HG02885 (cell line): ENCODE data around the gene MAB21L3.

Source experiments
- ATAC-seq: cut with Tn5 transposase; IDR thresholded peaks from one replicate; pipeline ENCODE4 v1.9.1; 2021; ENCODE audit warnings: mild to moderate bottlenecking; ENCODE audit not compliant: unreplicated experiment, poor library complexity

The MAB21L3 gene

DNA sequence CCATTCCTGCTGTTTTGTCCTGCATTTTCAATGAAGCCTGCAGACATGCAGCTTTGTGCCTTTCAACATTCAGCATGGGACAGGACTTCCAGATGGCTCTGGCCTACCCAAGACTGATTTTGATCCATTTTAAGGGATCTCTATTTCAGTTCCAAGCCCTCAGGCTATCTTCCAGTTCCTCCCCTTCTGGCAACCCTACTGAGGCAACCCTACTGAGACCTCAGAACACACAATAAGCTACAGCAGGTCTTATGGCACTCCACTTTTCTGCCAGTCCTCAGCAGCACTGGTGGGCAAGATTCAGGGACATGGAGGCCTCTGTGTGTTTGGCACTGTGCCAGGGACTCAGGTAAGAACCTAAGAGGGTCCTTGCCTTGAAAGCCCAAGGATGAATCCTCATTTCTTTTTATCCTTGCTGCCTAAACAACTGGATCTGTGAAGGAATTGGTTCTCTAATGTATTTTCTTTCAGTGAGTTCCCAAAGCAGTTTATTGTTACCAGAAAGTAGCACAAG, 50.7 kb downstream of the MAB21L3 start:
- no peak for ATAC-seq

- ATAC-seq: no peak
These were observed 52.3 kb downstream of the MAB21L3 start for GRCh38 chr1:116163533-116163932.

- no peak for ATAC-seq
These were observed 53.0 kb downstream of the MAB21L3 start for GRCh38 chr1:116164150-116164549.

DNA sequence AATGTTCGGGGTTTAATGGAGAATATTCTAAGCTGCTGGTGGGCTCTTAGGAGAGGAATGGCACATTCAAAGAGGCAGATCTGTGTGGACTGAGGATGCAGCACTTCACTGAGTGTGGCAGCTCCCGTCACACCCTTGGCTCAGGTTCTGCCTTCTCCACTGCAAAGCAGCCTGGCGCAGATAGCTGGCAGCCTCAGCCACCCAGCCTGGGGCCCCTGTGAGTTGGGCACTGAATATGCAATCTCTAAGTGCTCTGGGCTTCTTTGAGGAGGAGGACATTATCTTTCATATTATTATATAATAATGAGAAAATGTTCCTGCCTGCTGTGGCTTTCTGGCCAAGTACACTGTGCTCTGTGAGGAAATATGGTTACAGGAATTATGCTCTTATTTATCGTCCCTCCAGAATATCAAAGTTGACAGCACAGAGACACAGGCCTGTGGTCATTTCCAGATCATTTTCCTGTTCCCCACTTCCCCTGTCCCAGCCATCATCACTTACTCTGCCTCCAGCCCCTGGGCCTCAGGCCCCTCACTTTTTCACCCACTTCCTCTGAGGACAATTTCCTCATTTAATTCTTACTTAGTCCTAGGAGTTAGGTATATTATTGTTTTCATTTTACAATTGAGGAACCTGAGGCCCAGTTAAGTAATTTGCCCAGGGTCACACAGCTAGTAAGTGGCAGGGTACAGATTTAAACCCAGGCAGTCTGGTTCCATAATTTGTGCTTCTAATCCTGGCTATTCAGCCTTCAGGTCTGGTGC, 53.6 kb downstream of the MAB21L3 start:
- ATAC-seq: no peak

DNA sequence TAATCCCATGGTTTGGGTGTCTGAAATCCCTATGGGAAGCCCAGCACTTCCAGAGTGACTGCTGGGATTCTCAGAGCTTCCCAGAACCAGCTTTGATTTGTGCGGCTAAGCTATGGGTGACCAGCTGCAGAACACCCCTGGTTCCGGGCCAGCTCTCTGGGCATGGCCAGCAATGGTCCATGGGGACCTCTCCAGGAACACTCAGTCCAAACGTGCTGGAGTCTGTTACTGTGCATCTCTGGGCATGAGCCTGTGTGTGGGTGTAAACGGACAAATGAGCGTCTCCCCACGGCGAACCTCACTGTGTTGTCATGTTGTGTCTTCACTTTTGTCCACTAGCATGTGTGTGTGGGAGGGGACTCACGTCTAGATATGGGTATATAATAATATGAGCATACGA, 54.4 kb downstream of the MAB21L3 start:
- ATAC-seq: no peak

DNA sequence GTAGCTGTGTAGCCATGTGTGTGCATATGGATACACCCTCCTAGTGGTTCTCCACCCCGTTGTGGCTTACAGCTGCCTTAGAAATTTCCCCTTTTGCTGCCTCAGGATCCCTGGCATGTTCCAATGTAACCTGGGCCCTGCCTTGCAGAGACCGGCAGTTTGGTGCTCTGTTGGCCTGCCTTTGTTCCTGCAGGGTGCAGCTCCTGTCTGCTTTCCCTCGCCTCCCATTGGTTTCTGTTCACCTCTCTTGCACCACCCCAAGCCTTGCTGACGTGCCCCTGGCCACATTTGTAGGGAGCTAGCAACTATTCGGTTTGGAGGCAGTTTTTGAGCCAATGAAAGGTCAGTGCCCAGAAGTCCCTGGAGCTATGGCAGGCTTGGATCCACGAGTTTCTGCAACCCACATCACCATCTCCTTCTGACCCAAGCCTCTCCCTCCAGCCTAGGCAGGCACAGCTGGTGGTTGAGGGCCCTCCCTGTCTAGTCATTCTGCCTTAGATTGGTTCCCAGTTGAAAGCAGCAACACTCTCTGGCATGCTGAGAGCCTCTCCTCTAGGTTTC, 54.9 kb downstream of the MAB21L3 start:
- ATAC-seq: no peak

DNA sequence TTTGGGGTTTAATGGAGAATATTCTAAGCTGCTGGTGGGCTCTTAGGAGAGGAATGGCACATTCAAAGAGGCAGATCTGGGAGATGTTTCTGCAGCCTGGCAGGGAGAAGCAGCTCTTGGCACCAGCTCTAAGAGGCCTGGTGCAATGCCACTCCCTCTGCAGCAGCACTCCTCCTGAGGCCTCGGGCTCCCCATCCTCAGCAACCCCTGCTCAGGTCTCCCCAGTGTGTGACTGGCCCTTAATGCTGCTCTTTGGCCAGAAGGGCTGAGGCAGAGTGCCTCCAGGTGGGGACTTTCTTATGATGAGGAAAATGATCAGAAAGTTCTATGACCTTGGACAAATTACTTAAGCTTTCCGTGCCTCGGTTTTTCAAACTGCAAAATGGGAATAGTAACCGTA, 55.5 kb downstream of the MAB21L3 start:
- ATAC-seq: no peak

DNA sequence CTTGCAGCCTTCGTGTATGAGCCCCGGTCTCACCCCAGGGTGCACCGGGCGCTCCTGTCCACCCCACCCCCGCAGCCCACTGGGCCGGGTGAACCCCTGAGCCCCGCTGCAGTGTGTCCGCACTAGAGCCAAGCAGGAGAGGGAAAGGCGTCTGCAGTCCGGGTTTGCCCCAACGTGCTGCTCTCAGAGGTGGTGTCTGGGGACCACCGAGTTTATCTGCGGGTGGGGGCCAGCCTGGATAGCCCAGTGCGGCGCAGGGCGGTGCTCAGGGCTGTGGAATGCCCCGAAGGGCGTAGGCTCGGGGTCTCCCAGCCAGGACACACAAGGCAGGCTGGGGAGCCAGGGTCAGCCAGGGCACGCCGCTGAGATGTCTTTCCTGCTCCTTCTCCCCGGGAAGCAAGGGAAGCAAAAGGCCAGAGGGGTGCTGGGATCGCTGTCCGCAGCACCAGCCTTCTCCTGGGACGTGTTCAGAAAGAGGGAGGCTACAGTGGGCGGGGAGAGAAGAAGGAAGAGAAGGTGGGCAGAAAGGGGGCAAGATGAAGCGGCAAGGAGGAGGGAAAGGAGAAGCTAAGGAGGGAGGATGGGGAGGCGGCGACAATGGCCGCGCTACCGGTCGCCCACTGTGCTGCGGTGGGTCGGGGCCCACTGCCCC, 56.6 kb downstream of the MAB21L3 start:
- ATAC-seq: no peak

GRCh38 chr1:116168277-116169032, 57.3 kb downstream of the MAB21L3 start:
- ATAC-seq: peak; percentile 96

GRCh38 chr1:116169898-116170297, 58.7 kb downstream of the MAB21L3 start:
- no peak for ATAC-seq

- no peak for ATAC-seq
These were observed 59.8 kb downstream of the MAB21L3 start for GRCh38 chr1:116170721-116171589.

DNA sequence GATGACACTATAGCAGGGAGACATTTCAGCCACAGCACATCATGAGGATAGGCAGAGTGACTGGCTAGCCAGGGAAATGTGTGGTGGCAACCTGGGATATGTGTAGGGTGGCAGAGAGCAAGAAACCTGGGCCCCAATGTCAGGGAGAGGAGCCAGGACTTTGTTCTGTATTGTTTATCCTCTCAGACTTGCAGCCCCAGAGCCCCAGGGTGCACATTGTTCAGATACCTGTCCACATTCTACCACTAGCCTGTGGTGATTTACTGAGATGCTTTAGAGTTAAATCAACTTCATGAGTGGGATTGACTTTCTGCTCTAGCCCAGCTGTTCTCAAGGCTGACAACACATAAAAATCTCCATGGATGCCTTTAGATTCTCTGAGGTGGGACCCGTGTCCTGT, 61.5 kb downstream of the MAB21L3 start:
- ATAC-seq: no peak

DNA sequence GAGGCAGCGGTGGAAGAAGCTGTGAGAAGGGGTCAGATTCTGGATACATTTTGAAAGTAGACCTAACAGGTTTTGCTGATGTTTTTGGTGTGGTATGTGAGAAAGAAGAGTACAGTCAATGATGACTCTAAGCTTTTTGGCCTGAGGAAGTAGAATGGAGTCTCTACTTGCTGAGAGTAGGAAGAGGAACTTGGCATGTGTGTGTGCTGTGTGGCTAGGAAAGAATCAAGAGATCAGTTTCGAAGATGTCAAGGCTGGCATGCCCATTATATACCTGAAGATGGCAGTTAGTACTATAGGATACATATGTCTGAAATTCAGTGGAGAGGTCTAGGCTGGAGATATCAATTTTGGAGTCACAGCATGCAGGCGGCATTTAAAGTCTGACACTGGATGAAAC, 64.4 kb downstream of the MAB21L3 start:
- no peak for ATAC-seq

DNA sequence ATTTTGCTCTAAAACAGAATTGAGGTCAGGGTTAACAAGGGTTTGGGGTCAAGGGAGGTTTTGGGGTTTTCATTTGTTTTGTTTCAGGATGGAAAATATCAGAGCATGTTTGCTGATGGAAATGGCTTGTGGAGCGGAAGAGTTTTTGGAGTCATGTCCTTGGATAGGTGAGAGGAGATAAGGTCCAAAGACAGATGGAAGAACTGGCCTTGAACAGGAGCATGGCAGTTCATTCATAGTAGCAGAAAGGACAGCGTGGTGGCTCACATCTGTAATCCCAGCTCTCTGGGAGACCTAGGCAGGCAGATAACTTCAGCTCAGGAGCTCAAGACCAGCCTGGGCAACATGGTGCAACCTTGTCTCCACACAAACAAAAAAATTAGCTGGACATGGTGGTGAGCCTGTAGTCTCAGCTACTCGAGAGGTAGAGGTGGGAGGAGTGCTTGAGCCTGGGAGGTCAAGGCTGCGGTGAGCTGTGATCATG, 65.1 kb downstream of the MAB21L3 start:
- ATAC-seq: no peak

- ATAC-seq: no peak
These were observed 66.7 kb downstream of the MAB21L3 start for GRCh38 chr1:116177861-116178260.

DNA sequence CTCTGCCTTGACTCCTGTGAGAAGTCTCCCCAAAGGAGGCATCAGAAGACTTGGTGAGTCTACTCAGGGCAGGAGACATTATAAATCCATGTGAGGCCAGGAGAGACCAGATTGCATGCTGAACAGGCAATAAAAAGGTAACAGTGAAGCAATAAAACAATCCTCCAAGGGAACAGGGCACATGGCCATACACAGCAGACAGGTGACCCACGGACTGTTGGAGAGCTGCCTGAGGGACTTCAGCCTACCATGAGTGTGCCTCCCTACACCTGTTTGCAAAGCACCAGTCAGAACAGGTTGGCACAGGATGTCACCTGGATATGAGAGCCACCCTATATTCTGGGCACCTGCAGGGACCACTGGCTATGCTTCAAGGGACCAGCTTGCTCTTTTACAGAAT, 67.6 kb downstream of the MAB21L3 start:
- ATAC-seq: no peak

GRCh38 chr1:116179419-116179818, 68.2 kb downstream of the MAB21L3 start:
- ATAC-seq: no peak

DNA sequence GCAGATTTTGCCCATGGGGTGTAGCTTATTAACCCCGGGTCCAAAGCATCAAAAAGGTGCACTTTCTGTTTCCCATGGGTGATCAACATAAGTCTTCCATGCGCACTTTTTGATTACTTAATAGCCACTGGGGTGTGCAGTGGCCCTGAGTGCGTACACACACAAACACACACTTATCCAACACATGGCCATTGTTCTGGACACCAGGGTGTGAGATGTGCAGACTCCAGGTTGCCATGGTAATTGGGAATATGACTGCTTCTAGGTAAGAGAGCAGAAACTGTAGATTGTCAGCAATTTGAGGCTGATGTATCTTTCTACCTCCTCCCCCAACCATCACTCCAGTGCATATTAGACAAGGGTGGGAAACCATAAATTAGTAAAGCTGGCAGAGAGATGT, 68.8 kb downstream of the MAB21L3 start:
- ATAC-seq: no peak

GRCh38 chr1:116182019-116182714, 71.0 kb downstream of the MAB21L3 start:
- no peak for ATAC-seq
